Measurements from ENCODE around the gene ADAM11.

ADAM11 gene

DNA sequence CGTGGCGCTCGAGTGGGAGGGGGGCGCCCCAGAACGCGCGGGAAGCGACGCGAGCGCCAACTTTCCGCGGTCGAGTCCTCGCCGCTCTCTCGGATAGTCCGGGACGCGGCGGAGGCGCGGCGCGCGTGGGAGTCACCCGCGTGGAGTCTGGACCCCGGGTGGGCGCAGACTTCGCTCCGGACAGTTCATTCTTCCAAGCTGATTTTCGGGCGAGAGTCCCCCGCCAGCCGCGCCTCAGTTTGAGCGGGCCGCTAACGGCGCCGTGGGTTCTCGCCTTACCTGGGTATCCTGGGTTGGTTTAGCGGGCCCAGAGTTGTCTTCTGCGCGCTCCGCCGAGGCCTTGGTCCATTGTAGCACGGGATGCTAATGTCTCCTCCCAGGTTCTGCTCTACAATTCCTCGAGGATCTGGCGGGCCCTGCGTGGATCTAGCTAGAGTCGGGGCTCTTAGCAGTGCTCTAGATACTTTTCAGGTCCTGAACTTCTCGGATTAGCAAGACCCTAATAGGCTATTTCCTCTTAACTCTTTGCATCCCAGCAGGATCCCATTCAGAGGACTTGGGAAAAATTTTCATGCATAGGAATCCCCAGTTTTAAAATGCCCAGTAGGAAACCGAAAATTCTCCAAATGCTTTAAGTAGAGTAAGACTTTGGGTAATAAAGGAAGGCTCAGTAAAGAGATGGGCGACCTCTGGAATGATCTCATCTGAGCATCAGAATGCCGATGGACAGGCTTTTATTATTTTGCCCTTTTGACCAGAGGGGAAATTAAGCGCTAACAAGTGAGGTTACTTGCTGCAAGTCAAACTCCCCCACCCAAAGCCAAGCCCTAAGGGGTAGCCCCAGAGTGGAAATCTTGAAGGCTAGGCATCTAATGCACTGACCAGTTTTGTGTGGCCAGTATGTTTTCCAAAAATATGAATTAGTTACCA lies 71.8 kb downstream of the ADAM11 start:
- peak; percentile 44 for DNase-seq (ENCODE audit: low spot score)

DNA sequence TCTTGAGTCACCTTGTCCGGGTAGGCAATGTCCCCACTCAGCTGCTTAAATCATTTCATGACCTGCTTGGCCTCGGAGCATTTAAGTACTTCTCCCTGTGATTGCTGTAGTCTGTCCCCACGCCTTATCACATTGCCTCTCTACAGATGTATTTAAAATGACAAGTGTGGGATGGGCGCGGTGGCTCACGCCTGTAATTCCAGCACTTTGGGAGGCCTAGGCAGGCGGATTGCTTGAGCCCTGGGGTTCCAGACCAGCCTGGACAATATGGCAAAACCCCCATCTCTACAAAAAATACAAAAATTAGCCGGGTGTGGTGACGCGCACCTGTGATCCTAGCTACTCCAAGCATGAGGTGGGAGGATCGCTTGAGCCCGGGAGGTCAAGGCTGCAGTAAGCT lies 72.6 kb downstream of the ADAM11 start:
- DNase-seq (ENCODE audit: low spot score): no peak

All from AG20443 (cell line).